ENCODE results near the gene DGKI.

GRCh38 chr7:137718355-137718754 lies 128.4 kb downstream of the DGKI start:
- no peak for TF ChIP-seq MYNN (tag by site-specific recombination; IDR thresholded peaks at IDR 0.05; ENCODE audit: borderline replicate concordance)
- no peak for TF ChIP-seq PRDM2 (tag by site-specific recombination; IDR thresholded peaks at IDR 0.05; ENCODE audit: borderline replicate concordance)
- no peak for TF ChIP-seq ZNF274 (IDR thresholded peaks at IDR 0.05; ENCODE audit: low read length)
- no peak for TF ChIP-seq ZNF274 (tag by site-specific recombination; IDR thresholded peaks at IDR 0.05; ENCODE audit: borderline replicate concordance)
- TF ChIP-seq ZNF24 (tag by site-specific recombination; IDR thresholded peaks at IDR 0.05), result no peak
- TF ChIP-seq, protein P1, sequence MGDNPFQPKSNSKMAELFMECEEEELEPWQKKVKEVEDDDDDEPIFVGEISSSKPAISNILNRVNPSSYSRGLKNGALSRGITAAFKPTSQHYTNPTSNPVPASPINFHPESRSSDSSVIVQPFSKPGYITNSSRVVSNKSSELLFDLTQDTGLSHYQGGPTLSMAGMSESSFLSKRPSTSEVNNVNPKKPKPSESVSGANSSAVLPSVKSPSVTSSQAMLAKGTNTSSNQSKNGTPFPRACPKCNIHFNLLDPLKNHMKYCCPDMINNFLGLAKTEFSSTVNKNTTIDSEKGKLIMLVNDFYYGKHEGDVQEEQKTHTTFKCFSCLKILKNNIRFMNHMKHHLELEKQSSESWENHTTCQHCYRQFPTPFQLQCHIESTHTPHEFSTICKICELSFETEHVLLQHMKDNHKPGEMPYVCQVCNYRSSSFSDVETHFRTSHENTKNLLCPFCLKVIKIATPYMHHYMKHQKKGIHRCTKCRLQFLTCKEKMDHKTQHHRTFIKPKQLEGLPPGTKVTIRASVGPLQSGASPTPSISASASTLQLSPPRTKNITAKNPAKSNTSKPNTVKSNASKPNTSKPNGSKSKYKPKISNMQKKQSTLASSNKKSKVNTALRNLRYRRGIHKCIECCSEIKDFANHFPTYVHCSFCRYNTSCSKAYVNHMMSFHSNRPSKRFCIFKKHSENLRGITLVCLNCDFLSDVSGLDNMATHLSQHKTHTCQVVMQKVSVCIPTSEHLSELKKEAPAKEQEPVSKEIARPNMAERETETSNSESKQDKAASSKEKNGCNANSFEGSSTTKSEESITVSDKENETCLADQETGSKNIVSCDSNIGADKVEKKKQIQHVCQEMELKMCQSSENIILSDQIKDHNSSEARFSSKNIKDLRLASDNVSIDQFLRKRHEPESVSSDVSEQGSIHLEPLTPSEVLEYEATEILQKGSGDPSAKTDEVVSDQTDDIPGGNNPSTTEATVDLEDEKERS (tag by site-specific recombination; IDR thresholded peaks at IDR 0.05), result no peak
- TF ChIP-seq, protein P2, sequence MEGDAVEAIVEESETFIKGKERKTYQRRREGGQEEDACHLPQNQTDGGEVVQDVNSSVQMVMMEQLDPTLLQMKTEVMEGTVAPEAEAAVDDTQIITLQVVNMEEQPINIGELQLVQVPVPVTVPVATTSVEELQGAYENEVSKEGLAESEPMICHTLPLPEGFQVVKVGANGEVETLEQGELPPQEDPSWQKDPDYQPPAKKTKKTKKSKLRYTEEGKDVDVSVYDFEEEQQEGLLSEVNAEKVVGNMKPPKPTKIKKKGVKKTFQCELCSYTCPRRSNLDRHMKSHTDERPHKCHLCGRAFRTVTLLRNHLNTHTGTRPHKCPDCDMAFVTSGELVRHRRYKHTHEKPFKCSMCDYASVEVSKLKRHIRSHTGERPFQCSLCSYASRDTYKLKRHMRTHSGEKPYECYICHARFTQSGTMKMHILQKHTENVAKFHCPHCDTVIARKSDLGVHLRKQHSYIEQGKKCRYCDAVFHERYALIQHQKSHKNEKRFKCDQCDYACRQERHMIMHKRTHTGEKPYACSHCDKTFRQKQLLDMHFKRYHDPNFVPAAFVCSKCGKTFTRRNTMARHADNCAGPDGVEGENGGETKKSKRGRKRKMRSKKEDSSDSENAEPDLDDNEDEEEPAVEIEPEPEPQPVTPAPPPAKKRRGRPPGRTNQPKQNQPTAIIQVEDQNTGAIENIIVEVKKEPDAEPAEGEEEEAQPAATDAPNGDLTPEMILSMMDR (tag by site-specific recombination; IDR thresholded peaks at IDR 0.05), result no peak
- no peak for TF ChIP-seq ZNF473 (tag by site-specific recombination; IDR thresholded peaks at IDR 0.05)
- no peak for TF ChIP-seq ZBTB21 (tag by site-specific recombination; IDR thresholded peaks at IDR 0.05)
- no peak for TF ChIP-seq ZNF529 (tag by site-specific recombination; IDR thresholded peaks at IDR 0.05; ENCODE audit: insufficient replicate concordance)
